PFSK-1 (cell line): ENCODE data around the gene PLXDC2.

Experiments
- FOXP2 ChIP-seq: optimal IDR thresholded peaks from 2 replicates; pipeline ENCODE3; 2011; ENCODE audit warnings: borderline replicate concordance, control low read depth, inconsistent platforms; ENCODE audit not compliant: insufficient read depth; ENCODE audit errors: extremely low read length, extremely low read depth
- POLR2AphosphoS5 ChIP-seq: IDR thresholded peaks from 2 replicates; pipeline ENCODE4 v1.6.1; 2012; ENCODE audit warnings: low read depth, mild to moderate bottlenecking, control low read depth, low read length, moderate library complexity
- REST ChIP-seq, 2 experiments: IDR thresholded peaks; 2 replicates each; pipeline versions ENCODE4 v1.6.1 to v1.8.0; 2011 to 2012; ENCODE audit warnings: low read depth in 2 of 2, low read length in 2 of 2, control low read depth in 1 of 2, inconsistent platforms in 1 of 2, mild to moderate bottlenecking in 1 of 2, moderate library complexity in 1 of 2; ENCODE audit not compliant: insufficient read depth in 1 of 2
- SIN3A ChIP-seq: IDR thresholded peaks from 2 replicates; pipeline ENCODE4 v1.6.1; 2012; ENCODE audit warnings: mild to moderate bottlenecking, low read length, moderate library complexity, borderline replicate concordance; ENCODE audit not compliant: insufficient read depth
- TAF1 ChIP-seq: IDR thresholded peaks from 2 replicates; pipeline ENCODE4 v1.6.1; 2012; ENCODE audit warnings: low read length, control low read depth, borderline replicate concordance; ENCODE audit not compliant: insufficient read depth

PLXDC2 gene

DNA sequence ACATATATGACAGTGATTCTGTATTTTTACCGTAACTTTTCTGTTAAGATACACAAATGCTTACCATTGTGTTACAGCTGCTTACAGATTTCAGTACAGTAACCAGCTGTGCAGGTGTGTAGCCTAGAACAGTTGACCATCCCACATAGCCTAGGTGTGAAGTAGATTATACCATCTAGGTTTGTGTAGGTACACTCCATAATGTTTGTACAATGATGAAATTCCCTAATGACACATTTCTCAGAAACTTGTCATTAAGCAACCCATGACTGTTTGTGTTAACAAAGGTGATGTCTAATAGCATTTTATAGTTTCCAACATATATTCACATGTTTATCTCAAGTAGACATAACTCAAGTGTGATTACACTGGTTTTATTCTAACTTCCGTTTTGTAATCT is 218.5 kb downstream of the PLXDC2 start:
- TF ChIP-seq TAF1 (no peak), FOXP2 (no peak), POLR2AphosphoS5 (no peak), REST (IDR thresholded peaks at IDR 0.05; ENCODE audit: insufficient read depth in 1 of 2, low read depth in 2 of 2, low read length in 2 of 2) (no peak), SIN3A (no peak)

DNA sequence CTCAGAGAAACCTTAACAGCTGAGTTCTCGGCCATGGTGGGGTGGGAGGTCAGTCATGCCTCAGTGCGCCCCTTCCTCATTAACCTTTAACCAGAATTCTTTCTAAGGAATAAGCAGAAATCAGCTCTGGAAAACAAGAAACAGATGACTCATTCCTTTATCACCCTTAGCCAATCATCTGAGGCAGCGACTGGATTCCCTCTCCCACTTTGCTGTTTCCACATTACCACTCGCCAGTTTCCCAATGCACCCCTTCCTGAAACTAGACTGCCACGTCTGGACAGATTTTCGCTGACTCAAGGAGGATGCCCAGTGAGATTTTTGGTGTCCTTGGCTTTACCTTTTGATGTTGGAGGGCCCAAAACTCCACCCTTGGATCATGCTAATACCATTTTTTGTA is 223.8 kb downstream of the PLXDC2 start:
- no peak for TF ChIP-seq TAF1
- TF ChIP-seq FOXP2, result no peak
- no peak for TF ChIP-seq SIN3A

DNA sequence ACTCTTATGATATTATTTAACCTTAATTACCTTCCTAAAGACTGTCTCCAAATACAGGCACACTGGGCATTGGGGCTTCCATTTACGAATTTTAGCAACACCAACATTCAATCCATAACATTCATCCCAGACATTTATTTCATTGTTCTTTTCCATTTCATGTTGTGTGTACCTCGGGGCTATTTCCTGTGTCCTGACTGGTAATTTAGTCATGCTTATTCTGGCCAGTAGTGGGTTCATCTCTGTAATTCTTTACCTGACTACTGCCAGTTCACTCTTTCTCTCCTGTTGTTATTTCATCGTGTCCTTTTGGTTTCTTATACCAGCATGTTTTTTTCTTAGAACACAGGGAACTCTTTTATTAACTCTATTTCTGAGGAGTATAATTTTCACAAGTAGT is 225.7 kb downstream of the PLXDC2 start:
- TF ChIP-seq REST (IDR thresholded peaks at IDR 0.05; ENCODE audit: insufficient read depth in 1 of 2, low read depth in 2 of 2, low read length in 2 of 2), result no peak
- TF ChIP-seq SIN3A, result no peak
- no peak for TF ChIP-seq TAF1
- no peak for TF ChIP-seq FOXP2
- TF ChIP-seq POLR2AphosphoS5, result no peak

DNA sequence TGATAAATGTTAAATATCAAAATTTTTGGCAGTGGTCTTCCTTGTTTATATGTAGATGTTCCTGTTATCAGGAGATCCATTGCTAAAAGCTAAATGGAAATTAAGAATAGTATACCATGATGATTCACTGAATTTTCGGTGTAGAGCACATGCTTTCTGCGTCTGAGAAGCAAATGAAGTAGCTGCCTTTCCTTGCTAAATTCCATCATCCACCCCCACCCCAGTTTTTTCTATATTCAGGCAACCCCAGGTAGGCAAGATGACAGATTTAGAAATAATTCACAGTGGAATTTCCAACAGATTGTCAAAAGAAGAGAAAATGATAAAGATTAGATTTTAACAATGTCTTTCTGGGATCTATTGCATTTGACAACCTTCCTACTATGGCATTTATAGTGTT is 231.9 kb downstream of the PLXDC2 start:
- no peak for TF ChIP-seq TAF1
- no peak for TF ChIP-seq REST (IDR thresholded peaks at IDR 0.05; ENCODE audit: insufficient read depth in 1 of 2, low read depth in 2 of 2, low read length in 2 of 2)
- no peak for TF ChIP-seq SIN3A
- TF ChIP-seq FOXP2, result no peak

- TF ChIP-seq FOXP2, result no peak
- TF ChIP-seq TAF1, result no peak
- TF ChIP-seq REST (IDR thresholded peaks at IDR 0.05; ENCODE audit: insufficient read depth in 1 of 2, low read depth in 2 of 2, low read length in 2 of 2), result no peak
- no peak for TF ChIP-seq SIN3A
- no peak for TF ChIP-seq POLR2AphosphoS5
Measured at GRCh38 chr10:20058135-20058534, 241.9 kb downstream of the PLXDC2 start.
